Activated CD8-positive, alpha-beta T cell treated with anti-CD3 and anti-CD28 coated beads for 36 hours (primary cell): ENCODE results near the gene PARS2. TPM values are rescaled to one million over a fixed set of nuclear protein-coding genes. Genes with fewer than 3 reads are reported as not detected.

Experiments
- ATAC-seq: fragments of 200-7000 bp; cut with Tn5 transposase; one replicate; pipeline ENCODE4 v1.10.0; 2021; ENCODE audit warnings: mild to moderate bottlenecking, moderate library complexity
- CTCF ChIA-PET: fragments of 350-600 bp; sonication (Branson Sonifier 250); formaldehyde crosslinking; loops from one replicate; lab custom pipeline; 2021; ENCODE audit warnings: antibody characterized with exemption; lab: Charles Lee
- POLR2A ChIA-PET: fragments of 350-600 bp; sonication (Branson Sonifier 250); formaldehyde crosslinking; loops from one replicate; lab custom pipeline; 2021; ENCODE audit warnings: antibody characterized with exemption; lab: Charles Lee
- DNase-seq: peaks from one replicate; pipeline ENCODE4 v3.0.0-alpha.2; 2020
- H3K27ac Mint-ChIP-seq: one replicate; pipeline ENCODE4 v1.8.0; 2021; ENCODE audit warnings: mild to moderate bottlenecking, mixed read lengths
- H3K27me3 Mint-ChIP-seq: one replicate; pipeline ENCODE4 v1.8.0; 2021; ENCODE audit warnings: mixed read lengths
- H3K36me3 Mint-ChIP-seq: one replicate; pipeline ENCODE4 v1.8.0; 2021; ENCODE audit warnings: low read depth, mixed read lengths
- H3K4me1 Mint-ChIP-seq: one replicate; pipeline ENCODE4 v1.8.0; 2021; ENCODE audit warnings: low read depth, mixed read lengths
- H3K4me3 Mint-ChIP-seq: one replicate; pipeline ENCODE4 v1.8.0; 2021; ENCODE audit warnings: mild to moderate bottlenecking, moderate library complexity, mixed read lengths
- H3K9me3 Mint-ChIP-seq: one replicate; pipeline ENCODE4 v1.8.0; 2021; ENCODE audit warnings: mixed read lengths
- intact Hi-C: fragments of 100-400 bp; cut with micrococcal nuclease; formaldehyde crosslinking; loops from one replicate; pipeline ENCODE4 v1.10.0; 2022
- total RNA-seq, 2 experiments: library from RNA; stranded (reverse); gene quantifications; one replicate each; pipeline ENCODE4 v1.2.3, GENCODE V29; 2021
- TF ChIP-seq, protein P1 (sequence below): fragments of 200-600 bp; IDR thresholded peaks from one replicate; pipeline ENCODE4 v1.8.0; 2022; ENCODE audit warnings: antibody characterized with exemption, mild to moderate bottlenecking

The PARS2 gene
- total RNA-seq, 2 experiments from 2014 or later = 6.0 to 6.7 TPM

DNA sequence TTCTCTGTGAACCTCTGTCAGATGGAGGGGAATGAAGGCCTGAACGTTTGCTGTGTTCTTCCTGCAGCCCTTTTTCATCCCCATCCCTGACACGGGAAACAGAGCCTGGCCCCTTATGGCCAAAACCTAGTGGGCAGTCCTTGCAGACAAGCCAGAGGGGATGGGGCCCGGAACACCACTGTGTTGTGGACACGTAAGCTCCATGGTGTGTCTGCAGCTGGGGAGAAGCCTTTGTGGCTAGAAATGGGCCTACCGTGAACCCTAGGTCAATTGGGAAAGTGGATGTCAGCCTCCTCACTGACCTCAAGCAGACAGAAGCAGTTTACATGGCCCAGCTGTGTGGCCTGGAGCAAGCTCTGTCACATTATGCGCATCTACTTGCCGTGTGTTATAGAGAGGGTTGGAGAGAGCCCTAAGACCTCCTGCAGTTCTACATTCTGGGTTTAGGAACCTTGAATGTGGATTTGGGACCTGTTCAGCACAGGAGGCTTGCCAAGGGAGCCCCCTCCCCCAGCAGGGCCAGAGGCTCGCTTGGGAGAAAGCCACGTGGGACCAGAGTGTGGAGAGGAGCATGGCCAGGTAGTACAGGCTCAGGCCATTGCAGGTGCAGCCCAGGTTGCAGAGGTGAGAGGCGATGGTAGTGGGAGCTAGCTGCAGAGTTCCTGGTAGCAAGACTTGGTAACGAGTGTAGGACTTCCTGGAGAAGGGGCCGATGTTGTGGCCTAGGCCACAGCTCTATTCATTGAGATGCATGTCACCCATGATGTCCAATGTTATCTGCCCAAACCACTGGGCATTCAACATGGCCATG, 20.7 kb downstream of the PARS2 start:
- H3K4me1 Mint-ChIP-seq = no peaks in the 10 kb centered on the region
- TF ChIP-seq, protein P1, sequence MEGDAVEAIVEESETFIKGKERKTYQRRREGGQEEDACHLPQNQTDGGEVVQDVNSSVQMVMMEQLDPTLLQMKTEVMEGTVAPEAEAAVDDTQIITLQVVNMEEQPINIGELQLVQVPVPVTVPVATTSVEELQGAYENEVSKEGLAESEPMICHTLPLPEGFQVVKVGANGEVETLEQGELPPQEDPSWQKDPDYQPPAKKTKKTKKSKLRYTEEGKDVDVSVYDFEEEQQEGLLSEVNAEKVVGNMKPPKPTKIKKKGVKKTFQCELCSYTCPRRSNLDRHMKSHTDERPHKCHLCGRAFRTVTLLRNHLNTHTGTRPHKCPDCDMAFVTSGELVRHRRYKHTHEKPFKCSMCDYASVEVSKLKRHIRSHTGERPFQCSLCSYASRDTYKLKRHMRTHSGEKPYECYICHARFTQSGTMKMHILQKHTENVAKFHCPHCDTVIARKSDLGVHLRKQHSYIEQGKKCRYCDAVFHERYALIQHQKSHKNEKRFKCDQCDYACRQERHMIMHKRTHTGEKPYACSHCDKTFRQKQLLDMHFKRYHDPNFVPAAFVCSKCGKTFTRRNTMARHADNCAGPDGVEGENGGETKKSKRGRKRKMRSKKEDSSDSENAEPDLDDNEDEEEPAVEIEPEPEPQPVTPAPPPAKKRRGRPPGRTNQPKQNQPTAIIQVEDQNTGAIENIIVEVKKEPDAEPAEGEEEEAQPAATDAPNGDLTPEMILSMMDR = no peak
- ChIA-PET POLR2A (interaction anchor here (1.8 kb wide), 1 partner anchor 28 kb away, joined by 5 read pairs; the partner anchor contains the start of gene TTC4), CTCF (no interaction called here)
- no peak for DNase-seq
- no peaks in the 10 kb centered on the region for H3K9me3 Mint-ChIP-seq
- intact Hi-C loops = no loop called here
- peaks cover 25% of the 10 kb centered on the region for H3K36me3 Mint-ChIP-seq
- H3K4me3 Mint-ChIP-seq = no peak overlapping the region
- H3K27me3 Mint-ChIP-seq = no peaks in the 10 kb centered on the region
- no peak for ATAC-seq
- no peak overlapping the region for H3K27ac Mint-ChIP-seq

DNA sequence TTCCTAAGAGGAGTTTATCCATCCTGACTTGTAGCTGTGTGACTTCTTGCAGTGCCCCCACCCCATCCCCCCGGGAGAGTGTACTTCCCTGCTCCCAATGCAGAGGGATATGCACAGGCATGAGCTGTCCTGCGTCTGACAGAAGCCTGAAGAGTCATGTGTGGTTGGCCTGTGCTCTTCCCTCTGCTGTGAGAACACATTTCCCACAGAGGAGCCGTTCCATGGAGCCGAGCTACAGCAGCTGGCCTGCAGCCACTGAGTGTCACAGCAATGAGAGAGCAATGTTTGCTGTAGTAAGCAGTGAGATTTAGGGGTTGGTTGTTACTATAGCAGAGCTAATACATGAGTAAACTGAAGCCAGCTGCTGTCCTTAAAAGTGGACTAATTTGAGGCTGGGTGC, 22.0 kb downstream of the PARS2 start:
- Mint-ChIP-seq H3K27me3 (no peaks in the 10 kb centered on the region), H3K4me3 (no peak overlapping the region), H3K9me3 (no peaks in the 10 kb centered on the region), H3K27ac (no peak overlapping the region), H3K36me3 (peaks cover 33% of the 10 kb centered on the region), H3K4me1 (no peaks in the 10 kb centered on the region)
- ATAC-seq (no peak), DNase-seq (no peak)
- CTCF ChIA-PET = no interaction called here
- POLR2A ChIA-PET = no interaction called here
- TF ChIP-seq, protein P1 = no peak
- intact Hi-C loops = no loop called here

DNA sequence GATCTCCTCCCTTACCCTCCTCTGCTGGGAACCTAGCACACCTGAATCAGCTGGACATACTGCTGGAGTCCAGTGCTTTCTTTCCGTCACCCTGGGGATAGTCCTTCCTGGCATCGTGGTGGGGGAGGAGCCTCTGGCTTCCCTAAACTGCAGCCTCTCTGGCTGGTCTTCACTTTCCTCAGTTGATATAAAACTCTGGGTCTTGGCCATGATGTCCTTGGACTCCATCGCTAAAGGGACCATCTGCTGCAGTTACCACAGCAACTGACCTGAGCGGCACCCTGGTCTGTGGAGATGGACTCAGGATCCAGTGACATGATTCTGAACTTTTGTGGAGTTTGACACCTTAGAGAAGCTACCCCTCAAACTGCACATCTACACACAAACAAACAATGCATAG, 22.8 kb downstream of the PARS2 start:
- Mint-ChIP-seq H3K36me3 (peaks cover 40% of the 10 kb centered on the region), H3K4me1 (no peaks in the 10 kb centered on the region), H3K27ac (no peak overlapping the region), H3K4me3 (no peak overlapping the region), H3K9me3 (no peaks in the 10 kb centered on the region), H3K27me3 (no peaks in the 10 kb centered on the region)
- DNase-seq (no peak), ATAC-seq (no peak)
- ChIA-PET CTCF (no interaction called here), POLR2A (no interaction called here)
- intact Hi-C loops = no loop called here
- TF ChIP-seq, protein P1 = no peak

DNA sequence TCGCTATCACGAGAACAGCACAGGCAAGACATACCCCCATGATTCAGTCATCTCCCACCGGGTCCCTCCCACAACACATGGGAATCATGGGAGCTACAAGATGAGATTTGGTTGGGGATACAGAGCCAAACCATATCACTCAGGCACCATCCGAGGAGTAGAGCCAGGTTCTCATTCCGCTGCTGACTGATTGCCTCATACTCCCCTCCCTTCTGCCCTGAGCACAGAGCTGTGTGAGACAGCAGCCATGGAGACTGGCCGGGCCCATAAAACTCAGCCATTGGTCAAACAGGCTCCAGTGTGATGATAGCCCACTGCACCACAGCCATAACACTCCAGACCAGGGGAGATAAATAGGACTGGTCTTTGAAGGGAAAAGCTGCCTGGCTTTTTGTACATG, 26.1 kb downstream of the PARS2 start:
- TF ChIP-seq, protein P1 = no peak
- ChIA-PET CTCF (no interaction called here), POLR2A (no interaction called here)
- no peak overlapping the region for H3K4me3 Mint-ChIP-seq
- H3K9me3 Mint-ChIP-seq = no peaks in the 10 kb centered on the region
- DNase-seq (no peak), ATAC-seq (no peak)
- peaks cover 50% of the 10 kb centered on the region for H3K36me3 Mint-ChIP-seq
- no peaks in the 10 kb centered on the region for H3K4me1 Mint-ChIP-seq
- H3K27me3 Mint-ChIP-seq = no peaks in the 10 kb centered on the region
- intact Hi-C loops = no loop called here
- H3K27ac Mint-ChIP-seq = no peak overlapping the region

DNA sequence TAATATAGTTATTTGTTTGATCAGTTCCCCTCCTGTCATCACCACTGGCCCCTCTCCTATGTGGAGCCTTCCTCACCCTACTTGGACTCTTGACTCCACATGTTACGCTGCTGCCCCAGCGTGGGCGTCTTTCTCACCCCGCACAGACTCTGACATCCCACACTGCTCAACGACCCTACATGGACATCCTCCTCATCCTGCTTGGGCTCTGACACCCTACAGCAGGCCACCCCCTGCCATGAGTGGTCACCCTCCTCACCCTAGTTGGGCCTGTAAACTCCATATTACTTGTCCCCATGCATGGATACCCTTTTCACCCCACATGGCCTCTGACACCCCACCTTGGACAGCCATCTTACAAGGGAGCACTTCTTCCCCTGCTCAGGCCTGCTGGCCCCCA, 27.6 kb downstream of the PARS2 start:
- Mint-ChIP-seq H3K27ac (no peak overlapping the region), H3K27me3 (no peaks in the 10 kb centered on the region), H3K9me3 (no peaks in the 10 kb centered on the region), H3K4me3 (no peak overlapping the region), H3K36me3 (peaks cover 44% of the 10 kb centered on the region), H3K4me1 (no peaks in the 10 kb centered on the region)
- CTCF ChIA-PET = interaction anchor here (0.6 kb wide), 1 partner anchor 56 kb away, joined by 3 read pairs; no protein-coding TSS in a partner anchor
- TF ChIP-seq, protein P1 = no peak
- ATAC-seq (no peak), DNase-seq (no peak)
- POLR2A ChIA-PET = no interaction called here
- intact Hi-C loops = no loop called here
